ENCODE data around the gene ISYNA1.

Gene ISYNA1

DNA sequence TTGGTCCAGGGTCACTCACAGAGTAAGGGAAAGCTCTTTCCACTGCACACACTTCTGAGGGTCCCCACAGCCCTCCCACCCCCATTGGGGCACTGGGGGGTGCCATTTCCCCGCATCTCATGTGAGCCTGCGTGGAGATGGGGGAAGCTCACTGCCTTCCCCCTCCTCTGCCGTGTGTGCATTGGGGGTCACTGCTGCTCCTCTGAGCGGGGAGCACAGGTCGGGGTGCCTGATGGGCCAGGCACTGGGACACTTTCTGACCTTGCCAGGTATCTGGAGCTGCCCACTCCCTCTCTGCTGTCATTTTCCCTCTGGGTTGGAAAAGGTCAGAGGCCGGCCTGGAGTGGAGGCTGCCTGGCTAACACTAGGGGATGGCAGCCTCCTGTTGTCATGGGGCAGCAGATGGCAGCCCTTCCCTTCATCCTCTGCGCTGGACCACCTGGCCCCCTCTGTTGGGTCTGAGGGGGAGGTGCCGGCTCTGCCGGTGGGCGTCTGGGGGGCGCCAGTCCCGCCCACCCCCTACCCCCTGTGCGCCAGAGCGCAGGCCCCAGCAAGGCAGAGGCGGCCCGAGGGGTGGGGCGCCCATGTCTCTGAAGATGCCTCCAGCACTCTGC lies 9.7 kb downstream of the ISYNA1 start:
- in situ Hi-C loops (cut with MboI; ENCODE audit: low sequenced_read_pairs): no loop called here
- DNase-seq (ENCODE audit: low spot score in 2 of 2): no peak
- Histone ChIP-seq H3K4me3 (no peak overlapping the region), H3K27me3 (ENCODE audit: low read depth) (no peaks in the 10 kb centered on the region), H3K4me1 (peaks cover 6% of the 10 kb centered on the region; the same call in 1 of the 2 replicates), H3K9me3 (no peaks in the 10 kb centered on the region), H3K36me3 (replicated peaks) (peaks cover 7% of the 10 kb centered on the region)

DNA sequence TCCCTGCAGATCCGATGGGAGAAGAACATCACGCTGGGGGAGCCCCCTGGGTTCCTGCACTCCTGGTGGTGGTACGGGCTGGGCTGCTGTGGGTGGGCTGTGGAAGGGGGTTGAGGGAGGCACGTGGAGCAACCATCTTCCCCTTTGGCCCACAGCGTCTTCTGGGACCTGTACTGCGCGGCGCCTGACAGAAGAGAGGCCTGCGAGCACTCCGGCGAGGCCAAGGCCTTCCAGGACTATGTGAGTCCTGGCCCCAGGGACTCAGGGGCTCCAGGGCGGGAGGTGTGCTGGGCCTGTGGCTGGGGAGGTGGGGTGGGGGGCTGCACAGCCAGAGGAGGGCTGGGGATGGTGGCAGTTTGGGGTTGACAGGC lies 10.2 kb downstream of the ISYNA1 start:
- Histone ChIP-seq H3K9me3 (no peaks in the 10 kb centered on the region), H3K27me3 (ENCODE audit: low read depth) (no peaks in the 10 kb centered on the region), H3K36me3 (replicated peaks) (peaks cover 4% of the 10 kb centered on the region), H3K4me3 (no peak overlapping the region), H3K4me1 (peaks cover 6% of the 10 kb centered on the region; the same call in 1 of the 2 replicates)
- no peak for DNase-seq (ENCODE audit: low spot score in 2 of 2)
- in situ Hi-C loops (cut with MboI; ENCODE audit: low sequenced_read_pairs): no loop called here

DNA sequence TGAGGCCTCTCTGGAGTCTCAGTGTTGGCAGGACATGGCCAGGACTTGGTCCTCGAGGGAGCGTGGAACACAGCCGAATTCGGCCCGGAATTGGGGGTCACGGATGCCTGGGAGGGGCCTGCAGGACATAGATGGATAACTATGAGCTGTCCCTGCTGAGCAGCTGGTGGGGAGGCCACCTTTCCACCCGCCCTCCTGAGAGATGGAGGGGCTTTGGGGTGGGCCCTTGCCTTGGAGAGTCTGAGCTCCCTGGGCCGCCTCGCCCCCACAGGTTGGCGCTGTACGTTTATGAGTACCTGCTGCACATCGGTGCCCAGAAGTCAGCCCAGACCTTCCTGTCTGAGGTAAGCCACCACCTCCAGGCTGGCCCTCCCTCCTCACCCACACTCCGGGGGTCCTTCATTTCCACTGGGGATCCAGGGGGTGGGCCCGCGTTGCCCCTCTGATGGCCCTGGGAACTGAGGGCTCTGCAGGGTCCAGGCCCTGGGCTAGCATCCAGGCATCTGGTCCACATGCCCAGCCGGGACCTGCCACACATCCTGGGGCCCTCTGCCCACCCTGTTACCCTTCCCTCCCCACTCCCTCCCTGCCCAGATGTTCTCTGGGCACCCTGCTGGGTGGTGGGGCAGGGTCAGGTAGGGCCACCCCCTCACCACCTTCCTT lies 10.7 kb downstream of the ISYNA1 start:
- in situ Hi-C loops (cut with MboI; ENCODE audit: low sequenced_read_pairs): no loop called here
- peaks cover 3% of the 10 kb centered on the region; the same call in 1 of the 2 replicates for H3K36me3 ChIP-seq (replicated peaks)
- DNase-seq (ENCODE audit: low spot score in 2 of 2): no peak

DNA sequence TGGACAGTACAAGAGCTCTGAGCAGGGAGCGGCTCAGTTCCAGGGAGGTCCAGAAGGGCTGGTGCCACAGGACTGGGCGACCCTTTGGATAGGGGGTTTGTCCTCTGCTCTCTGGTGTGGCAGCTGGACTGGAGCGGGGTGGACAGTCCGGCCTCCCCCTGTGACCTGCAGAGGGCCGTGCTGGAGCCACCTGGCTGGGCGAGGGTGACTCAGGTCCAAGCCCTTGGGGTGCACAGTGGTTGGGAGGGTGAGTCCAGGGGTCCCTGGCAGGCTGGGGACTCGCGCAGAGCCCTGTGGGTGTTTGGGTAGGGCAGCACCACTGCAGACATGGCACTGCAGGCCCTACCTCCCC lies 11.5 kb downstream of the ISYNA1 start:
- no peak for DNase-seq (ENCODE audit: low spot score in 2 of 2)
- no peak overlapping the region for H3K4me3 ChIP-seq
- H3K27me3 ChIP-seq (ENCODE audit: low read depth): no peaks in the 10 kb centered on the region
- peaks cover 3% of the 10 kb centered on the region; the same call in 1 of the 2 replicates for H3K36me3 ChIP-seq (replicated peaks)
- H3K4me1 ChIP-seq: peaks cover 6% of the 10 kb centered on the region; the same call in 1 of the 2 replicates
- H3K9me3 ChIP-seq: no peaks in the 10 kb centered on the region
- in situ Hi-C loops (cut with MboI; ENCODE audit: low sequenced_read_pairs): no loop called here

More for the DNA sequence above, 10.7 kb downstream of the ISYNA1 start:
- Histone ChIP-seq H3K4me3 (no peak overlapping the region), H3K9me3 (no peaks in the 10 kb centered on the region), H3K27me3 (ENCODE audit: low read depth) (no peaks in the 10 kb centered on the region), H3K4me1 (peaks cover 6% of the 10 kb centered on the region; the same call in 1 of the 2 replicates)

DNA sequence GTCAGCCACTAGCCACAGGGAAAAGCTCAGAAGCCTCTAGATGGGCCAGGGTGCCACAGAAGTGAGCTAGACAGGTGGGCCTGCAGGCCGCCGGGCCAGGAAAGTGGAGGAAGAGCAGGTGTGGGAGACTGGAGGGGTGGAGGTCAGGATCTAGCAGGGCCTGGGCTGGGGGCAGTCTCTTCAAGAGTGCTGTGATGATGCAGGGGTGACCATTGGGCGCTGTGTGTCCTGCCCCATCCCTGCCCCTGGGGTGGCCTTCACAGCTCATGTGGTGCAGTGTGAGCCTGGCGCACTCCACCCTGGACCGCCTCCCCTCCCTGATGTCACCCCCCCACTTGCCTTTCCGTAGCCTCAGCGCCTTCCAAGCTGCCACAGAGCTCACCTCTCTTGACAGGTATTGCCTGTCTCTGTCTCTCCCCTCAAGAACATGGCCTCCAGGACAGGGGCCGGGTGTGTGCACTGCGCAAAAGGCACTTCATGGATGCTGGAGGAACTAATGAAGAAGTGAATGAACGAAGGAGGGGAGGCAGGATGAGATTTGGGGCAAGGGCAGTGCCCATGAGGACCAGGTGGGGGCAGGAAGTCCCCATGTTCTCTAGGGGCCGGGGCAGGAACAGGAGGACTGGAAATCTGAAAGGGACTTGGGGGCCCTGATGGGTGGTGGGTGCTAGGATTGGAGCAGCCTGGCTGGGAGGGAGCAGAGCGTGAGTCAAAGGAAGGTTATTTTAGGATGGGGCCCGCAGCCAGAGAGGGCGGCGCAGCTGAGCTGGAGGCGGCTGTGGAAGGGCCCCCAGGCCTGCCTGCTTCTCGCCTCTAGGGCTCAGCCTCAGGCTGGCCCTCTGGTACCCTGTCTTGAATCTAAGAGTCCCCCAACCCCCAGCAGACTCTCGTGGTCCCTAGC lies 12.2 kb downstream of the ISYNA1 start:
- H3K9me3 ChIP-seq: no peaks in the 10 kb centered on the region
- no peak overlapping the region for H3K4me3 ChIP-seq
- in situ Hi-C loops (cut with MboI; ENCODE audit: low sequenced_read_pairs): no loop called here
- H3K4me1 ChIP-seq: peaks cover 6% of the 10 kb centered on the region; the same call in 1 of the 2 replicates
- peaks cover 3% of the 10 kb centered on the region; the same call in 1 of the 2 replicates for H3K36me3 ChIP-seq (replicated peaks)
- no peaks in the 10 kb centered on the region for H3K27me3 ChIP-seq (ENCODE audit: low read depth)
- DNase-seq (ENCODE audit: low spot score in 2 of 2): no peak

DNA sequence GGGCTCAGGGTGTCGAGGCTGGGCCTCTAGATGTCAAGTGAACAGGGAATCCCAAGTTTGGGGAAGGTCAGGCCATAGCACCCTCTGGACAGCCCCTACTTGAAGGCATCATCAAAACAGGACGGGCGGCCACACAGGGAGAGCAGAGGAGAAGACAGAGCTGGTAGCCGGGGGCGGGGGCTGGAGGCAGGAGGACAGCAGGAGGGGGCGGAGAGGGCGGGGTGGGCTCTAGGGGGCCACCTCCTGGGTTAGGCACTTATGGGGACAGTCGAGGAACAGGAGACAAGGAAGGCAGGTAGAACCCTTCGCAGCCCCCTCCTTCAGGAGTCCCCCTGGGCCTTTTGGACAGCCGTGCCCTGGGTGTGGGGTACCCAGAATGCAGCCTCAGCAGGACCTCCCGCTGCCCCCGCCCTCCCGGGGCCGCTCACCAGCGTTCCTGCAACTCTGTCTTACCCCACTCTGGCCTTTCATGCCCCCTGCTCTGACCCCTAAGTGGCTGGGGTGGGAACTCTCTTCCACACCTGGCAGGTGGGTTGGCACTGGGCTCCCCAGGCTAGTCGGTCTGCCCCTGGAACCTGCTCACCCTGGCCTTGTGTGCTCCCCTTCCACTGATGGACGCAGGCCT lies 12.9 kb downstream of the ISYNA1 start:
- no peak for DNase-seq (ENCODE audit: low spot score in 2 of 2)
- peaks cover 8% of the 10 kb centered on the region for H3K4me1 ChIP-seq
- no peaks in the 10 kb centered on the region for H3K9me3 ChIP-seq
- in situ Hi-C loops (cut with MboI; ENCODE audit: low sequenced_read_pairs): no loop called here
- no peak overlapping the region for H3K4me3 ChIP-seq
- 0 out of 2 replicates have a peak, but pooled peaks cover 3% of the 10 kb centered on the region for H3K36me3 ChIP-seq (replicated peaks)
- no peaks in the 10 kb centered on the region for H3K27me3 ChIP-seq (ENCODE audit: low read depth)

DNA sequence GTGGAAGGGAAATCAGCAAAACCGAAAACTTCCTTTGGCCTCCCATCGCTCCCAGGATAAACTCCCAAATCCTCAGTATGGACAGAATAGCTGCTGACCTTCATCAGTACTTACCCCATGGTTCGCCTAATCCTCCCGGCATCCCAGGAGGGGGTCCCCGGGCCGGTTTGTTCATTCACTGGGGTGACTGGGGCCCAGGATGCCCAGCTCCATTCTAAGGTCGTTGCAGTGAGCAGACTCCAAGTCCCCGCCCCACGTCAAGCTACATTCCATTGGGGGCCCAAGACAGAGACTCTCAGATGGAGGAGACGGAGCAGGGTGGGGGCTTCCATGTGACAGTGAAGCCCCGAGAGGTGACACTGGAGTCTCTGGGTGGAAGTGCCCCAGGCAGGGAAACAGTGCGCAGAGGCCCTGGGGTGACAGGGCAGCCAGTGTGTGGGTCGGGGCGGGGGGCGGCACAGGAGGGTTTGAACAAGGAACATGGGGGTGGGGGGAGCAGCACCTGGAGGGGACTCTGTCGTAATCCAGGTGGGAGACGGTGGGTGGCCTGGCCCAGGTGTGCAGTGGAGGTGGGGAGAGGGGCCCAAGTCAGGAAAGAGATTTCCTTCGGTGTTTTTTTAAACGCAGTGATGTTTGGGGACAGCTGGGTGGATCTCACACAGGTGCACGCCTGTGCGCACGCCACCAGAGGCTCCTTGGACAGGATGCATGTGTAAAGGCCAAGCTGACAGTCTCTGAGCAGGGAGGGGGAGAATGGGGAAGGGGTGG lies 13.6 kb downstream of the ISYNA1 start:
- Histone ChIP-seq H3K36me3 (replicated peaks) (0 out of 2 replicates have a peak, but pooled peaks cover 3% of the 10 kb centered on the region), H3K4me3 (no peak overlapping the region), H3K27me3 (ENCODE audit: low read depth) (no peaks in the 10 kb centered on the region), H3K9me3 (no peaks in the 10 kb centered on the region), H3K4me1 (peaks cover 5% of the 10 kb centered on the region)
- in situ Hi-C loops (cut with MboI; ENCODE audit: low sequenced_read_pairs): no loop called here
- no peak for DNase-seq (ENCODE audit: low spot score in 2 of 2)

DNA sequence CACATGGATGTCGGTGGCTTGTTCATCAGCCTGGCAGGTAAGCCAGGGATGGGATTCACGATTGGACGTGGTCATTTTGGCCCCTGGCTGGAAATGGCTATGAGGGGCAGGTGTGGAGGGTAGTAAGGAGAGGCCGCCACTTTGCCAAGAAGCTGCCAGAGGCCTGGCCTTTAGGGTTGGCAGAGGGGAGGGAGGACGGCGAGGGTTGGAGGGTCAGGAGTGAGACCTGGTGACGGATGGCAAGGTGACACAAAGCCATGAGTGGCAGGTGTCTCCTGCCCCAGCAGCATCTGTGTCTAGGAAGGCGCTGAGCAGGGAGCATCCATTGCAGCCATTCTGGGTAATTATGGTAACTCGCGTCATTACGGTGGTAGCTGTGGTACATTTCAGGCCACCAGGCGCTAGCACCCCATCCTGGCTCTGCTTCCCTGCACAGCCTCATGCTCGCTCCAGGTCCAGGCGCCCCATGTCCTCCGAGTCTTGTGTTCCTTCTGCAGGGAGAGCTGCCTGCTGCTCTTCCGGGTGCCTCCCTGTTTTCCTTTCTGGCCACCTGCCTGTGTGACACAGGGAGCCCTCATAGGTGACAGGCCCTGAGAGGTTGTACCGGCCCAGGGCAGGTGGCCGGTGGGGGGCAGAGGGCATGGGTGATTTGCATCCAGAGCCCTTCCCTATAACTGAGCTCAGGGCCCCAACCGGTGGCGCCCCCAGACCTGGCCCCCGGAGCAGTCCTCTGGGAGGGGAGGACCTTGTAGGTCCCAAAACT lies 14.5 kb downstream of the ISYNA1 start:
- Histone ChIP-seq H3K4me1 (peaks cover 7% of the 10 kb centered on the region), H3K36me3 (replicated peaks) (no peaks in the 10 kb centered on the region), H3K9me3 (no peaks in the 10 kb centered on the region), H3K4me3 (no peak overlapping the region), H3K27me3 (ENCODE audit: low read depth) (no peaks in the 10 kb centered on the region)
- in situ Hi-C loops (cut with MboI; ENCODE audit: low sequenced_read_pairs): no loop called here
- DNase-seq (ENCODE audit: low spot score in 2 of 2): no peak

DNA sequence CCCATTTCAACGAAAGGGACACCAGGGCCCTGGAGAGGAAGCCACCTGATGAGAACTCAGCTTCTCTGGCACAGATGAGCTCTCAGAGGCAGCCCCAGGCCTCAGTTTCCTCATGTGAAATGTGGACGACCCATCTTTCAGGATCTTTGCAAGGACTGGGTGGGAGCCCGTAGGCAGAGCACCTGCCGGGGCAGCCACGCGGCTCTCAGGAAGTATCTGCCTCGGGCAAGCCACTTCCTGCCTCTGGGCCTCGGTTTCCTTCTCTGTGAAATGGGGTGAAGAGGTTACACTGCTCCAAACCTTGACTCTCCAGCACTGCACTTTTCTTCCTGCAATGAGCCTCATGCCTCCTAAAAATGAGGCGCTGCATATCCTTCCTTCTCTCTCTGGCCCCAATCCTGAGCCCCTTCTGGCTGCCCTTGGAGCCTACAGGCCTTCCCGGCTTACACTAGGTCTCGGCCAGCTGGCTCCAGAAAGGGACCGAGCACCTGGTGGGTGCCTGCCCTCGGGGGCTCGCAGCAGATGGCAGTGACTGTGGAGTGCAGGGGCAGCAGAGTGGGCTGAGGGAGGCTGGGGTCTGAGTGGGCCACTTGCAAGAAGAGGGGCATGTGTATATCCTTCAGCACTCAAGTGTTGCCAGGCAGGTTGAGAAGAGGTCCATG lies 15.3 kb downstream of the ISYNA1 start:
- H3K4me3 ChIP-seq: no peak overlapping the region
- H3K4me1 ChIP-seq: peaks cover 10% of the 10 kb centered on the region
- in situ Hi-C loops (cut with MboI; ENCODE audit: low sequenced_read_pairs): no loop called here
- no peaks in the 10 kb centered on the region for H3K9me3 ChIP-seq
- DNase-seq (ENCODE audit: low spot score in 2 of 2): no peak
- no peaks in the 10 kb centered on the region for H3K27me3 ChIP-seq (ENCODE audit: low read depth)
- H3K36me3 ChIP-seq (replicated peaks): no peaks in the 10 kb centered on the region

DNA sequence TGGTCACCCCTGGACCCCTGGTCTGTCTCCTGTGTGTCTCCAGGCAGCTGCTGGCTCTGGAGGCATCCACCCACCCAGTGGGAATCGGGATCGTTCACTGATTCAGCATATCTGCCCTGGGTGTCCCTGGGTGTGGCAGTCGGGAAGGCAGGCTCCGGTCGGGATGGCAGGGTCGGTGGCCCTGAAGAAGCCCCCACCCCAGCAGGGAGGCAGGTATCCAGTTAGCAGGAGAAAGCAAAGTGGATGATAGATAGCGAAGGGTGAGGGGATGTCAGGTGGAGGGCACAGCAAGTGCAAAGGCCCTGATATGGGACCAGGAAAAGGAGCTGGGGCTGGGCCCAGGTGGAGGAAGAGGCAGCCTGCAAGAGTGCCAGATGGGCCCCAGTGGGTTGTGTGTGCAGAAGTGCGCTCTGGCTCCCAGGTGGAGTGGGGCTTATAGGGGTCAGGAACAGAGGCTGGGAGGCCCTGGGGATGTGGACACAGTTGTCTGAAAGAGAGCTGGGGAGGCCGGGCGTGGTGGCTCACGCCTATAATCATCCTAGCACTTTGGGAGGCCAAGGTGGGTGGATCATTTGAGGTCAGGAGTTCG lies 16.5 kb downstream of the ISYNA1 start:
- Histone ChIP-seq H3K4me1 (peaks cover 19% of the 10 kb centered on the region), H3K9me3 (no peaks in the 10 kb centered on the region), H3K27me3 (ENCODE audit: low read depth) (no peaks in the 10 kb centered on the region), H3K4me3 (peak overlapping the region; percentile 60), H3K36me3 (replicated peaks) (no peaks in the 10 kb centered on the region)
- DNase-seq (ENCODE audit: low spot score in 2 of 2): no peak
- in situ Hi-C loops (cut with MboI; ENCODE audit: low sequenced_read_pairs): no loop called here

DNA sequence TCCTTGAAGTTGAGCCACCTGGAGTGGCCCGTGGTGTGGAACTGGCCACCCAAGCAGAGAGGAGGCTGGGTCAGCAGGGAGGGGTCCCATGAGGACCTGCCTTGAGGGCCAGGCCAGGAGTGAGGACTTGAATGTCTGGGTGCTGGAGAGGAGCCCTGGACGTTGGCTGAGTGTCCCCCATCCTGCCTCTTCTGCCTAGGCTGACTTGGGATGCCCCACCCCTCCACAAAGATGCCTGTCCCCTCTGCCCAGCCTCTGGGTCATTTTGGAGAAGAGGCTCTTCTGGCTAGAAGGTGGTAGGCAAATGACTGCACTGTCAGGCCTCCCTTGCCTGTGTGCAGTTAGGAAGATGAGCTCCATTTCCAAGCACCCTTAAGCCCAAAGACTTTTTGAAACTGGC lies 17.0 kb downstream of the ISYNA1 start:
- H3K36me3 ChIP-seq (replicated peaks): no peaks in the 10 kb centered on the region
- peaks cover 23% of the 10 kb centered on the region for H3K4me1 ChIP-seq
- no peaks in the 10 kb centered on the region for H3K9me3 ChIP-seq
- in situ Hi-C loops (cut with MboI; ENCODE audit: low sequenced_read_pairs): no loop called here
- no peak for DNase-seq (ENCODE audit: low spot score in 2 of 2)
- no peaks in the 10 kb centered on the region for H3K27me3 ChIP-seq (ENCODE audit: low read depth)
- peak overlapping the region; percentile 60 for H3K4me3 ChIP-seq

All from HAP-1 (cell line).